ENCODE results near the gene CDKL1.

Gene CDKL1

DNA sequence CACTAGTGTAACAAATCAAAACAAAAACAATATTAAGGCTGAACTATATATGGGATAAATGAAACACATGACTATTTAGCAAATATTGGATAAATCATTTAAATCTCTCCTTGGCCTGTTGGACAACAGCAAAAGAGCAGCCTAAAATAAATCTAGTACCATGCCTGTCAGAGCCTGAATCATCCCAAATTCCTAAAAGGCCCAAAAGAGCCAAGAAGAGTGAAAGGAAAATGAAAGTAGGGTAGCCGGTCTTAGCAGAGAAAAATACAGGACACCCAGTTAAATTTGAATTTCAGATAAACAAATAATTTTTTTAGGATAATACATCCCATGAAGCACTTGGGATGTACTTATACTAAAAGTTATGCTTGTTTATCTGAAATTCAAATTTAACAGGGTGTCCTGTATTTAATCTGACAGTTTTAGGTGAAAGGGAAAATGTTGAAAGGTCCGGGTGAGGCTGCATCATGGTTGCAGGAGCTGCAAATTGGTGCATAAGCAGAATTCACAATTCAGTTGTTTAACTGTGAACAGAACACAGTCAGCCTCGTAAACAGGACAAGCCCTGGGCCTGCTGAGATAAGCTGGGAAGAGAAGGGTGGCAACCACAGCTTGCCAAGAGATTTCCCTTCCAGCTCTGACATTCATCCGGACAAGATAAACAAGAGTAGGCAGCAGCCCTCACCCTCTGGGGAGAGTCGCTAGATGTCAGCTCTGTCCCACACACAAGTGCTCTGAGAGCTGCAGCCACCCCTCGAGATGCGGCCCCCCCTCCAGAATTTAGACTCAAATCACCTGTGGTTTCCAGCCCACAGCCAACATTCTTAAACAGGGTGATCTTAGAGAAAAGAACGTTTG lies 54.2 kb downstream of the CDKL1 start (continued):
- TF ChIP-seq, protein P1, sequence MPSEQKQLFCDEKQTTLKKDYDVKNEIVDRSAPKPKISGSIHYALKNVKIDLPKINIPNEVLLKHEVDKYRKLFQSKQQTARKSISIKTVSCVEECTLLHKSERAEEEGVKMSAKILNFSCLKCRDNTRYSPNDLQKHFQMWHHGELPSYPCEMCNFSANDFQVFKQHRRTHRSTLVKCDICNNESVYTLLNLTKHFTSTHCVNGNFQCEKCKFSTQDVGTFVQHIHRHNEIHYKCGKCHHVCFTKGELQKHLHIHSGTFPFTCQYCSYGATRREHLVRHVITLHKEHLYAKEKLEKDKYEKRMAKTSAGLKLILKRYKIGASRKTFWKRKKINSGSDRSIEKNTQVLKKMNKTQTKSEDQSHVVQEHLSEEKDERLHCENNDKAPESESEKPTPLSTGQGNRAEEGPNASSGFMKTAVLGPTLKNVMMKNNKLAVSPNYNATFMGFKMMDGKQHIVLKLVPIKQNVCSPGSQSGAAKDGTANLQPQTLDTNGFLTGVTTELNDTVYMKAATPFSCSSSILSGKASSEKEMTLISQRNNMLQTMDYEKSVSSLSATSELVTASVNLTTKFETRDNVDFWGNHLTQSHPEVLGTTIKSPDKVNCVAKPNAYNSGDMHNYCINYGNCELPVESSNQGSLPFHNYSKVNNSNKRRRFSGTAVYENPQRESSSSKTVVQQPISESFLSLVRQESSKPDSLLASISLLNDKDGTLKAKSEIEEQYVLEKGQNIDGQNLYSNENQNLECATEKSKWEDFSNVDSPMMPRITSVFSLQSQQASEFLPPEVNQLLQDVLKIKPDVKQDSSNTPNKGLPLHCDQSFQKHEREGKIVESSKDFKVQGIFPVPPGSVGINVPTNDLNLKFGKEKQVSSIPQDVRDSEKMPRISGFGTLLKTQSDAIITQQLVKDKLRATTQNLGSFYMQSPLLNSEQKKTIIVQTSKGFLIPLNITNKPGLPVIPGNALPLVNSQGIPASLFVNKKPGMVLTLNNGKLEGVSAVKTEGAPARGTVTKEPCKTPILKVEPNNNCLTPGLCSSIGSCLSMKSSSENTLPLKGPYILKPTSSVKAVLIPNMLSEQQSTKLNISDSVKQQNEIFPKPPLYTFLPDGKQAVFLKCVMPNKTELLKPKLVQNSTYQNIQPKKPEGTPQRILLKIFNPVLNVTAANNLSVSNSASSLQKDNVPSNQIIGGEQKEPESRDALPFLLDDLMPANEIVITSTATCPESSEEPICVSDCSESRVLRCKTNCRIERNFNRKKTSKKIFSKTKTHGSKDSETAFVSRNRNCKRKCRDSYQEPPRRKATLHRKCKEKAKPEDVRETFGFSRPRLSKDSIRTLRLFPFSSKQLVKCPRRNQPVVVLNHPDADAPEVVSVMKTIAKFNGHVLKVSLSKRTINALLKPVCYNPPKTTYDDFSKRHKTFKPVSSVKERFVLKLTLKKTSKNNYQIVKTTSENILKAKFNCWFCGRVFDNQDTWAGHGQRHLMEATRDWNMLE (tag by site-specific recombination; conservative IDR thresholded peaks at IDR 0.05; ENCODE audit: low read depth) = no peak
- TF ChIP-seq ZNF561 (tag by site-specific recombination; IDR thresholded peaks at IDR 0.05; ENCODE audit: borderline replicate concordance) = peak; percentile 76
- TF ChIP-seq, protein P2, sequence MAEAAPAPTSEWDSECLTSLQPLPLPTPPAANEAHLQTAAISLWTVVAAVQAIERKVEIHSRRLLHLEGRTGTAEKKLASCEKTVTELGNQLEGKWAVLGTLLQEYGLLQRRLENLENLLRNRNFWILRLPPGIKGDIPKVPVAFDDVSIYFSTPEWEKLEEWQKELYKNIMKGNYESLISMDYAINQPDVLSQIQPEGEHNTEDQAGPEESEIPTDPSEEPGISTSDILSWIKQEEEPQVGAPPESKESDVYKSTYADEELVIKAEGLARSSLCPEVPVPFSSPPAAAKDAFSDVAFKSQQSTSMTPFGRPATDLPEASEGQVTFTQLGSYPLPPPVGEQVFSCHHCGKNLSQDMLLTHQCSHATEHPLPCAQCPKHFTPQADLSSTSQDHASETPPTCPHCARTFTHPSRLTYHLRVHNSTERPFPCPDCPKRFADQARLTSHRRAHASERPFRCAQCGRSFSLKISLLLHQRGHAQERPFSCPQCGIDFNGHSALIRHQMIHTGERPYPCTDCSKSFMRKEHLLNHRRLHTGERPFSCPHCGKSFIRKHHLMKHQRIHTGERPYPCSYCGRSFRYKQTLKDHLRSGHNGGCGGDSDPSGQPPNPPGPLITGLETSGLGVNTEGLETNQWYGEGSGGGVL (tag by site-specific recombination; IDR thresholded peaks at IDR 0.05) = 0 out of 2 replicates have a peak, but pooled peaks have one; percentile 7
- no peak for TF ChIP-seq ZNF311 (tag by site-specific recombination; IDR thresholded peaks at IDR 0.05; ENCODE audit: borderline replicate concordance)
- TF ChIP-seq, protein P3, sequence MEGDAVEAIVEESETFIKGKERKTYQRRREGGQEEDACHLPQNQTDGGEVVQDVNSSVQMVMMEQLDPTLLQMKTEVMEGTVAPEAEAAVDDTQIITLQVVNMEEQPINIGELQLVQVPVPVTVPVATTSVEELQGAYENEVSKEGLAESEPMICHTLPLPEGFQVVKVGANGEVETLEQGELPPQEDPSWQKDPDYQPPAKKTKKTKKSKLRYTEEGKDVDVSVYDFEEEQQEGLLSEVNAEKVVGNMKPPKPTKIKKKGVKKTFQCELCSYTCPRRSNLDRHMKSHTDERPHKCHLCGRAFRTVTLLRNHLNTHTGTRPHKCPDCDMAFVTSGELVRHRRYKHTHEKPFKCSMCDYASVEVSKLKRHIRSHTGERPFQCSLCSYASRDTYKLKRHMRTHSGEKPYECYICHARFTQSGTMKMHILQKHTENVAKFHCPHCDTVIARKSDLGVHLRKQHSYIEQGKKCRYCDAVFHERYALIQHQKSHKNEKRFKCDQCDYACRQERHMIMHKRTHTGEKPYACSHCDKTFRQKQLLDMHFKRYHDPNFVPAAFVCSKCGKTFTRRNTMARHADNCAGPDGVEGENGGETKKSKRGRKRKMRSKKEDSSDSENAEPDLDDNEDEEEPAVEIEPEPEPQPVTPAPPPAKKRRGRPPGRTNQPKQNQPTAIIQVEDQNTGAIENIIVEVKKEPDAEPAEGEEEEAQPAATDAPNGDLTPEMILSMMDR (tag by site-specific recombination; IDR thresholded peaks at IDR 0.05) = peak; percentile 65
- no peak for TF ChIP-seq ZNF335 (tag by site-specific recombination; conservative IDR thresholded peaks at IDR 0.05)
- TF ChIP-seq ZSCAN16 (tag by site-specific recombination; IDR thresholded peaks at IDR 0.05) = 0 out of 2 replicates have a peak, but pooled peaks have one; percentile 33
- TF ChIP-seq, protein P4, sequence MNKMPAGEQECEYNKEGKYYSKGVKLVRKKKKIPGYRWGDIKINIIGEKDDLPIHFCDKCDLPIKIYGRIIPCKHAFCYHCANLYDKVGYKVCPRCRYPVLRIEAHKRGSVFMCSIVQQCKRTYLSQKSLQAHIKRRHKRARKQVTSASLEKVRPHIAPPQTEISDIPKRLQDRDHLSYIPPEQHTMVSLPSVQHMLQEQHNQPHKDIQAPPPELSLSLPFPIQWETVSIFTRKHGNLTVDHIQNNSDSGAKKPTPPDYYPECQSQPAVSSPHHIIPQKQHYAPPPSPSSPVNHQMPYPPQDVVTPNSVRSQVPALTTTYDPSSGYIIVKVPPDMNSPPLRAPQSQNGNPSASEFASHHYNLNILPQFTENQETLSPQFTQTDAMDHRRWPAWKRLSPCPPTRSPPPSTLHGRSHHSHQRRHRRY (tag by site-specific recombination; IDR thresholded peaks at IDR 0.05) = no peak
- no peak for TF ChIP-seq ZFP69B (tag by site-specific recombination; IDR thresholded peaks at IDR 0.05)
- no peak for TF ChIP-seq ZNF202 (tag by site-specific recombination; IDR thresholded peaks at IDR 0.05; ENCODE audit: borderline replicate concordance)
- TF ChIP-seq ZEB2 (tag by site-specific recombination; IDR thresholded peaks at IDR 0.05) = peak; percentile 67
- TF ChIP-seq MZF1 (tag by site-specific recombination; IDR thresholded peaks at IDR 0.05; ENCODE audit: borderline replicate concordance) = no peak
- TF ChIP-seq, protein P5, sequence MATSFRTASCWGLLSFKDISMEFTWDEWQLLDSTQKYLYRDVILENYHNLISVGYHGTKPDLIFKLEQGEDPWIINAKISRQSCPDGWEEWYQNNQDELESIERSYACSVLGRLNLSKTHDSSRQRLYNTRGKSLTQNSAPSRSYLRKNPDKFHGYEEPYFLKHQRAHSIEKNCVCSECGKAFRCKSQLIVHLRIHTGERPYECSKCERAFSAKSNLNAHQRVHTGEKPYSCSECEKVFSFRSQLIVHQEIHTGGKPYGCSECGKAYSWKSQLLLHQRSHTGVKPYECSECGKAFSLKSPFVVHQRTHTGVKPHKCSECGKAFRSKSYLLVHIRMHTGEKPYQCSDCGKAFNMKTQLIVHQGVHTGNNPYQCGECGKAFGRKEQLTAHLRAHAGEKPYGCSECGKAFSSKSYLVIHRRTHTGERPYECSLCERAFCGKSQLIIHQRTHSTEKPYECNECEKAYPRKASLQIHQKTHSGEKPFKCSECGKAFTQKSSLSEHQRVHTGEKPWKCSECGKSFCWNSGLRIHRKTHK (tag by site-specific recombination; IDR thresholded peaks at IDR 0.05) = no peak
- TF ChIP-seq ZBTB20 (tag by site-specific recombination; IDR thresholded peaks at IDR 0.05) = 0 out of 2 replicates have a peak, but pooled peaks have one; percentile 27
- TF ChIP-seq ZNF426 (tag by site-specific recombination; IDR thresholded peaks at IDR 0.05) = no peak
- TF ChIP-seq SETDB1 (IDR thresholded peaks at IDR 0.05; ENCODE audit: insufficient read length, low read length) = no peak
- TF ChIP-seq KLF16 (tag by site-specific recombination; IDR thresholded peaks at IDR 0.05) = no peak
- TF ChIP-seq, protein P6, sequence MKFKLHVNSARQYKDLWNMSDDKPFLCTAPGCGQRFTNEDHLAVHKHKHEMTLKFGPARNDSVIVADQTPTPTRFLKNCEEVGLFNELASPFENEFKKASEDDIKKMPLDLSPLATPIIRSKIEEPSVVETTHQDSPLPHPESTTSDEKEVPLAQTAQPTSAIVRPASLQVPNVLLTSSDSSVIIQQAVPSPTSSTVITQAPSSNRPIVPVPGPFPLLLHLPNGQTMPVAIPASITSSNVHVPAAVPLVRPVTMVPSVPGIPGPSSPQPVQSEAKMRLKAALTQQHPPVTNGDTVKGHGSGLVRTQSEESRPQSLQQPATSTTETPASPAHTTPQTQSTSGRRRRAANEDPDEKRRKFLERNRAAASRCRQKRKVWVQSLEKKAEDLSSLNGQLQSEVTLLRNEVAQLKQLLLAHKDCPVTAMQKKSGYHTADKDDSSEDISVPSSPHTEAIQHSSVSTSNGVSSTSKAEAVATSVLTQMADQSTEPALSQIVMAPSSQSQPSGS (tag by site-specific recombination; IDR thresholded peaks at IDR 0.05; ENCODE audit: low read depth) = no peak
- no peak for TF ChIP-seq ZNF350 (tag by site-specific recombination; IDR thresholded peaks at IDR 0.05)
- TF ChIP-seq, protein P7, sequence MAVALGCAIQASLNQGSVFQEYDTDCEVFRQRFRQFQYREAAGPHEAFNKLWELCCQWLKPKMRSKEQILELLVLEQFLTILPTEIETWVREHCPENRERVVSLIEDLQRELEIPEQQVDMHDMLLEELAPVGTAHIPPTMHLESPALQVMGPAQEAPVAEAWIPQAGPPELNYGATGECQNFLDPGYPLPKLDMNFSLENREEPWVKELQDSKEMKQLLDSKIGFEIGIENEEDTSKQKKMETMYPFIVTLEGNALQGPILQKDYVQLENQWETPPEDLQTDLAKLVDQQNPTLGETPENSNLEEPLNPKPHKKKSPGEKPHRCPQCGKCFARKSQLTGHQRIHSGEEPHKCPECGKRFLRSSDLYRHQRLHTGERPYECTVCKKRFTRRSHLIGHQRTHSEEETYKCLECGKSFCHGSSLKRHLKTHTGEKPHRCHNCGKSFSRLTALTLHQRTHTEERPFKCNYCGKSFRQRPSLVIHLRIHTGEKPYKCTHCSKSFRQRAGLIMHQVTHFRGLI (tag by site-specific recombination; IDR thresholded peaks at IDR 0.05) = no peak
- TF ChIP-seq ZNF211 (tag by site-specific recombination; IDR thresholded peaks at IDR 0.05; ENCODE audit: low read depth) = no peak
- no peak for TF ChIP-seq ZNF837 (tag by site-specific recombination; IDR thresholded peaks at IDR 0.05)
- TF ChIP-seq ZIC2 (tag by site-specific recombination; IDR thresholded peaks at IDR 0.05) = no peak; the same call in 1 of the 2 replicates

Measured in HEK293 (cell line).